HCT116 (cell line): Measurements from ENCODE around the gene DHCR24. TPM values are rescaled to one million over a fixed set of nuclear protein-coding genes. Genes with fewer than 3 reads are reported as not detected.

Experiments used
- ATAC-seq: fragments of 200-7000 bp; cut with Tn5 transposase; 2 replicates; pipeline ENCODE4 v1.9.1; 2020; ENCODE audit warnings: mild to moderate bottlenecking, moderate library complexity
- BruUV-seq: library from RNA; stranded (reverse); fragments of 400-500 nt; replicated peaks from 2 replicates; lab custom pipeline; 2021; lab: Mats Ljungman, UMichigan
- CTCF ChIA-PET: fragments of 300-600 bp; sonication (Branson Sonifier 250); formaldehyde crosslinking; loops from one replicate; lab custom pipeline; 2021; ENCODE audit warnings: antibody characterized with exemption; lab: Charles Lee
- POLR2A ChIA-PET: fragments of 300-600, 350-600 bp; sonication (Branson Sonifier 250); formaldehyde crosslinking; loops from one replicate; lab custom pipeline; 2021; ENCODE audit warnings: antibody characterized with exemption; lab: Charles Lee
- RAD21 ChIA-PET, 2 experiments: fragments of 300-600 bp; sonication (Branson Sonifier 250); formaldehyde crosslinking; loops; one replicate each; lab custom pipeline; 2023; ENCODE audit warnings: low total read pairs in 2 of 2; ENCODE audit not compliant: uncharacterized antibody in 2 of 2, unreplicated experiment in 2 of 2, low non-redundant PET in 1 of 2; lab: Charles Lee
- DNase-seq: peaks from one replicate; pipeline ENCODE4 v3.0.0-alpha.2; 2010; ENCODE audit warnings: low read depth, low spot score
- H2AFZ ChIP-seq: fragments of 200-600 bp; shearing (Covaris generic), sonication (generic); 2 replicates; pipeline ENCODE4 v1.6.1; 2017; ENCODE audit warnings: low read depth, mixed run types, mixed read lengths, antibody characterized with exemption, low read length; ENCODE audit not compliant: poor library complexity, severe bottlenecking
- H3K27ac ChIP-seq: 2 replicates; pipeline ENCODE4 v1.5.1; 2012; ENCODE audit warnings: low read depth, low read length
- H3K27me3 ChIP-seq: fragments of 200-600 bp; sonication (generic); 2 replicates; pipeline ENCODE4 v1.6.1; 2016; ENCODE audit warnings: mixed run types, low read length, mixed read lengths; ENCODE audit not compliant: insufficient read depth
- H3K36me3 ChIP-seq, 2 experiments: fragments of 200-500 bp in 1 of 2; fragments of 200-600 bp in 1 of 2; sonication (Bioruptor generic) in 1 of 2; sonication (generic) in 1 of 2; 2 replicates each; pipeline versions ENCODE4 v1.5.1 to v1.6.1; 2014 to 2016; ENCODE audit warnings: low read length in 2 of 2, inconsistent platforms in 1 of 2, mixed read lengths in 1 of 2, mixed run types in 1 of 2; ENCODE audit not compliant: insufficient read depth in 2 of 2, control insufficient read depth in 1 of 2
- H3K4me1 ChIP-seq, 2 experiments: fragments of 200-600 bp in 1 of 2; sonication (generic) in 1 of 2; 2 replicates each; pipeline versions ENCODE4 v1.5.1 to v1.6.1; 2012 to 2017; ENCODE audit warnings: low read length in 2 of 2, inconsistent platforms in 1 of 2, mild to moderate bottlenecking in 1 of 2, mixed read lengths in 1 of 2, mixed run types in 1 of 2, moderate library complexity in 1 of 2; ENCODE audit not compliant: insufficient read depth in 2 of 2, control insufficient read depth in 1 of 2
- H3K4me2 ChIP-seq: fragments of 200-600 bp; sonication (generic); 2 replicates; pipeline ENCODE4 v1.6.1; 2017; ENCODE audit warnings: mixed run types, low read length, mixed read lengths
- H3K4me3 ChIP-seq, 2 experiments: fragments of 200-600 bp in 1 of 2; sonication (generic) in 1 of 2; replicated peaks in 1 of 2; 2 replicates each; pipeline ENCODE4 v1.5.1; 2011 to 2016; ENCODE audit warnings: low read length in 2 of 2, control low read depth in 1 of 2, low read depth in 1 of 2, mild to moderate bottlenecking in 1 of 2, mixed read lengths in 1 of 2, mixed run types in 1 of 2
- H3K79me2 ChIP-seq: fragments of 200-600 bp; sonication (generic); 2 replicates; pipeline ENCODE4 v1.6.1; 2017; ENCODE audit warnings: mild to moderate bottlenecking, mixed run types, low read length, moderate library complexity, mixed read lengths; ENCODE audit not compliant: insufficient read depth
- H3K9ac ChIP-seq: fragments of 200-600 bp; sonication (generic); 2 replicates; pipeline ENCODE4 v1.6.1; 2016; ENCODE audit warnings: low read length, mixed read lengths
- H3K9me2 ChIP-seq: fragments of 200-600 bp; sonication (generic), shearing (Covaris generic); 2 replicates; pipeline ENCODE4 v1.6.1; 2017; ENCODE audit warnings: mixed run types, mild to moderate bottlenecking, moderate library complexity; ENCODE audit not compliant: insufficient read depth
- H3K9me3 ChIP-seq, 2 experiments: fragments of 200-500 bp in 1 of 2; fragments of 200-600 bp in 1 of 2; sonication (Bioruptor generic) in 1 of 2; sonication (generic) in 1 of 2; 2 replicates each; pipeline ENCODE4 v1.6.1; 2014 to 2017; ENCODE audit warnings: low read length in 2 of 2, mixed read lengths in 2 of 2, inconsistent platforms in 1 of 2, low read depth in 1 of 2, mild to moderate bottlenecking in 1 of 2, mixed run types in 1 of 2, moderate library complexity in 1 of 2; ENCODE audit not compliant: control insufficient read depth in 1 of 2, insufficient read depth in 1 of 2
- H4K20me1 ChIP-seq: fragments of 200-600 bp; sonication (generic), shearing (Covaris generic); 2 replicates; pipeline ENCODE4 v1.6.1; 2017; ENCODE audit warnings: mixed run types, mild to moderate bottlenecking, moderate library complexity; ENCODE audit not compliant: insufficient read depth
- CBX3 ChIP-seq: IDR thresholded peaks from 2 replicates; pipeline ENCODE4 v1.6.1; 2012; ENCODE audit warnings: low read depth
- CTCF ChIP-seq, 3 experiments: fragments of 200-600 bp in 1 of 3; sonication (generic) in 1 of 3; IDR thresholded peaks in 2 of 3; conservative IDR thresholded peaks in 1 of 3; 2 replicates each; pipeline ENCODE4 v1.5.1; 2012 to 2017; ENCODE audit warnings: low read depth in 2 of 3, low read length in 2 of 3, antibody characterized with exemption in 1 of 3, borderline replicate concordance in 1 of 3, control low read depth in 1 of 3, mild to moderate bottlenecking in 1 of 3, mixed read lengths in 1 of 3, mixed run types in 1 of 3, moderate library complexity in 1 of 3; ENCODE audit not compliant: insufficient read depth in 1 of 3
- POLR2A ChIP-seq: IDR thresholded peaks from 2 replicates; pipeline ENCODE4 v1.7.0; 2011; ENCODE audit warnings: borderline replicate concordance; ENCODE audit not compliant: insufficient read depth, insufficient read length; ENCODE audit errors: extremely low read depth
- SIN3A ChIP-seq: IDR thresholded peaks from 2 replicates; pipeline ENCODE4 v1.6.1; 2012; ENCODE audit warnings: low read depth
- ZBTB33 ChIP-seq: IDR thresholded peaks from 2 replicates; pipeline ENCODE4 v1.6.1; 2011; ENCODE audit warnings: mild to moderate bottlenecking, low read length, moderate library complexity; ENCODE audit not compliant: insufficient replicate concordance; ENCODE audit errors: extremely low read depth
- ZNF274 ChIP-seq: fragments of 200-500 bp; sonication (Bioruptor generic); IDR thresholded peaks from 2 replicates; pipeline ENCODE4 v1.6.1; 2014; ENCODE audit warnings: mild to moderate bottlenecking, low read depth, low read length, inconsistent platforms
- intact Hi-C: fragments of 100-400 bp; cut with micrococcal nuclease; formaldehyde crosslinking; loops from 2 replicates; pipeline ENCODE4 v1.10.0; 2022
- total RNA-seq: library from RNA; stranded (reverse); gene quantifications from one replicate; pipeline ENCODE4 v1.2.1, GENCODE V29; 2021; ENCODE audit not compliant: unreplicated experiment

The DHCR24 gene
- total RNA-seq, 1 experiment from 2014 or later = 132 TPM

- DNase-seq = no peak
- CTCF ChIA-PET = no interaction called here
- Histone ChIP-seq H3K36me3 (no peaks in the 10 kb centered on the region), H3K27me3 (no peaks in the 10 kb centered on the region), H2AFZ (no peak overlapping the region), H3K9ac (no peak overlapping the region), H3K9me2 (no peaks in the 10 kb centered on the region), H3K79me2 (no peaks in the 10 kb centered on the region), H3K4me2 (no peak overlapping the region), H3K4me1 (peaks cover 7 to 36% of the 10 kb centered on the region in 2 experiments), H3K4me3 (no peak overlapping the region), H3K27ac (no peak overlapping the region), H4K20me1 (no peaks in the 10 kb centered on the region), H3K9me3 (no peaks in the 10 kb centered on the region)
- no TSS peak for BruUV-seq
- intact Hi-C loops = loop anchor here (2.0 to 5.0 kb wide), 3 partner anchors 322 to 740 kb away; no protein-coding TSS in a partner anchor
- RAD21 ChIA-PET = no interaction called here
- no peak for ATAC-seq
- POLR2A ChIA-PET = no interaction called here
- TF ChIP-seq CTCF (IDR thresholded peaks at IDR 0.05 in 2 of 3, conservative IDR thresholded peaks at IDR 0.05 in 1 of 3; ENCODE audit: borderline replicate concordance in 1 of 3, insufficient read depth in 1 of 3, low read depth in 2 of 3, low read length in 2 of 3) (no peak), SIN3A (no peak), ZBTB33 (no peak), CBX3 (no peak), POLR2A (no peak), ZNF274 (no peak)
These were observed 75.9 kb downstream of the DHCR24 start for GRCh38 chr1:54811066-54811465.
